ENCODE data around the gene SFT2D3.
"Not testable (repeated sequence)": the region's sequence is repeated elsewhere in the genome, so short reads cannot be mapped to it uniquely, and the experiment has no call there.

The SFT2D3 gene

DNA sequence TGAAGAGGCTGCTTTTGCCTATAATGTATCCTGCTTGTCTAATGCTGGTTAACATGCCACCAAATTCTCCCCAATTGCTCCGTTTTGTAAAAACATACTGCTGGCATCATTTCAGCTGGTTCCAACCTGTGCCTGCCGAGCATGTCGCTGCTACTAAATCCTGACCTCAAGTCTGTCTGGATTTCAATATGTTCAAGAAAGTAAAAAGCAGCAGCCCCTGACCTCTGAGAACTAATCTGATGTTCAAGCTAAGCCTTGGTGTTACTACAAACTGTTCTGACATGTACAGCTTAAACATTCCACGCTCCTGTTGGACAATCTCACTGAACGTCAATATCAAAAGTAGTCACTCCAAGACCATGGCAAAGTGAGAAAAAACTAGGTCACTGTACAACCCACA, 46.3 kb downstream of the SFT2D3 start:
- H3K36me3 ChIP-seq (ENCODE audit: insufficient read depth, low read length), result peaks cover 52% of the 10 kb centered on the region
- H3K4me3 ChIP-seq (ENCODE audit: low read depth in 1 of 2, low read length in 2 of 2), result no peak overlapping the region
- H3K27me3 ChIP-seq (ENCODE audit: insufficient read depth, low read length, poor library complexity), result no peaks in the 10 kb centered on the region
- no peak for DNase-seq
- H4K20me1 ChIP-seq (ENCODE audit: insufficient read depth, low read length), result no peaks in the 10 kb centered on the region
- H3K9ac ChIP-seq (ENCODE audit: low read depth, low read length), result no peak overlapping the region
- no peak overlapping the region for H2AFZ ChIP-seq (ENCODE audit: low read depth, low read length)
- no peak overlapping the region for H3K4me2 ChIP-seq (ENCODE audit: insufficient read depth, low read length)
- no peaks in the 10 kb centered on the region for H3K9me3 ChIP-seq (ENCODE audit: insufficient read depth, low read length, severe bottlenecking)
- H3K4me1 ChIP-seq (ENCODE audit: insufficient read depth, low read length), result no peaks in the 10 kb centered on the region
- H3K27ac ChIP-seq (ENCODE audit: low read length), result no peak overlapping the region
- no peak for ATAC-seq (ENCODE audit: insufficient read depth, low read depth)
- H3K79me2 ChIP-seq (ENCODE audit: insufficient read depth, low read length), result no peaks in the 10 kb centered on the region
- no peak for TF ChIP-seq EZH2 (IDR thresholded peaks at IDR 0.05; ENCODE audit: borderline replicate concordance, low read depth, low read length, severe bottlenecking)
- TF ChIP-seq, protein P1, sequence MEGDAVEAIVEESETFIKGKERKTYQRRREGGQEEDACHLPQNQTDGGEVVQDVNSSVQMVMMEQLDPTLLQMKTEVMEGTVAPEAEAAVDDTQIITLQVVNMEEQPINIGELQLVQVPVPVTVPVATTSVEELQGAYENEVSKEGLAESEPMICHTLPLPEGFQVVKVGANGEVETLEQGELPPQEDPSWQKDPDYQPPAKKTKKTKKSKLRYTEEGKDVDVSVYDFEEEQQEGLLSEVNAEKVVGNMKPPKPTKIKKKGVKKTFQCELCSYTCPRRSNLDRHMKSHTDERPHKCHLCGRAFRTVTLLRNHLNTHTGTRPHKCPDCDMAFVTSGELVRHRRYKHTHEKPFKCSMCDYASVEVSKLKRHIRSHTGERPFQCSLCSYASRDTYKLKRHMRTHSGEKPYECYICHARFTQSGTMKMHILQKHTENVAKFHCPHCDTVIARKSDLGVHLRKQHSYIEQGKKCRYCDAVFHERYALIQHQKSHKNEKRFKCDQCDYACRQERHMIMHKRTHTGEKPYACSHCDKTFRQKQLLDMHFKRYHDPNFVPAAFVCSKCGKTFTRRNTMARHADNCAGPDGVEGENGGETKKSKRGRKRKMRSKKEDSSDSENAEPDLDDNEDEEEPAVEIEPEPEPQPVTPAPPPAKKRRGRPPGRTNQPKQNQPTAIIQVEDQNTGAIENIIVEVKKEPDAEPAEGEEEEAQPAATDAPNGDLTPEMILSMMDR (IDR thresholded peaks at IDR 0.05; ENCODE audit: borderline replicate concordance, extremely low read depth, low read length, poor library complexity, severe bottlenecking), result no peak

DNA sequence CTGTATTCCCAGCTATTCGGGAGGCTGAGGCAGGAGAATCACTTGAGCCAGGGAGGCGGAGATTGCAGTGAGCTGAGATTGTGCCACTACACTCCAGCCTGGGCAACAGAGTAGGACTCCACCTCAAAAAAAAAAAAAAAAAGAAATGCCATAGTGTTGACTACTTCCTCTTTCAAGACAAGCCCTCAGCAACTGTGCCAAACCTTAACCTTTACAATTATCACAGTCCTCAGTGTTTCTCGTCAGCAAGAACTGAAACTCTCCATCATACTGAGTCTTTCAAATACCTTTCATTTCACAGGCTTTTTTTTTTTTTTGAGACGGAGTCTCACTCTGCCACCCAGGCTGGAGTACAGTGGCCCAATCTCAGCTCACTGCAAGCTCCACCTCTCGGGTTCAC, 48.2 kb downstream of the SFT2D3 start:
- peaks cover 56% of the 10 kb centered on the region for H3K36me3 ChIP-seq (ENCODE audit: insufficient read depth, low read length)
- H3K4me2 ChIP-seq (ENCODE audit: insufficient read depth, low read length), result not testable (repeated sequence)

DNA sequence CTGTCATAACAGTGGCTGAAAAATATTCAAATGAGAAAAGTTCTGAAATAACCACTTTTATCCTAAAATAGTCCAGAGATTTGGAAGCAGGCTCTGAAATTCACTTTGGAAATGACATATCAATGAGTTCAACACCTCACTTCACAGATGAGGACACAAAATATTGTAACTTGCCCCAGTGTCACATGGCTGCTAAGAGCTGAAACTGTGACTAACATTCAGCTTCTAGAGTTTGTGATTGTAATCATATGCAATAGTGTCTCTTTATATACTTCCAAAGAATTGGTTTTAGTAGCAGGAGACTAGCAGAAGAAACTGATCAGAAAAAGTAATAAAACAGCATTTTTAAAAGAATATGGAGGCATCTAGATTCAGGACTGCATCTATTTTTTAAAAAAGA, 52.1 kb downstream of the SFT2D3 start:
- TF ChIP-seq EZH2 (IDR thresholded peaks at IDR 0.05; ENCODE audit: borderline replicate concordance, low read depth, low read length, severe bottlenecking), result no peak
- TF ChIP-seq, protein P1 (IDR thresholded peaks at IDR 0.05; ENCODE audit: borderline replicate concordance, extremely low read depth, low read length, poor library complexity, severe bottlenecking), result no peak
- no peak overlapping the region for H3K4me3 ChIP-seq (ENCODE audit: low read depth in 1 of 2, low read length in 2 of 2)

More for the DNA sequence above, 48.2 kb downstream of the SFT2D3 start:
- not testable (repeated sequence) for H3K9ac ChIP-seq (ENCODE audit: low read depth, low read length); ATAC-seq (ENCODE audit: insufficient read depth, low read depth); H3K27ac ChIP-seq (ENCODE audit: low read length); H3K4me1 ChIP-seq (ENCODE audit: insufficient read depth, low read length); H2AFZ ChIP-seq (ENCODE audit: low read depth, low read length); H3K79me2 ChIP-seq (ENCODE audit: insufficient read depth, low read length); H3K4me3 ChIP-seq (ENCODE audit: low read depth in 1 of 2, low read length in 2 of 2); DNase-seq; H3K9me3 ChIP-seq (ENCODE audit: insufficient read depth, low read length, severe bottlenecking); H4K20me1 ChIP-seq (ENCODE audit: insufficient read depth, low read length); H3K27me3 ChIP-seq (ENCODE audit: insufficient read depth, low read length, poor library complexity)

DNA sequence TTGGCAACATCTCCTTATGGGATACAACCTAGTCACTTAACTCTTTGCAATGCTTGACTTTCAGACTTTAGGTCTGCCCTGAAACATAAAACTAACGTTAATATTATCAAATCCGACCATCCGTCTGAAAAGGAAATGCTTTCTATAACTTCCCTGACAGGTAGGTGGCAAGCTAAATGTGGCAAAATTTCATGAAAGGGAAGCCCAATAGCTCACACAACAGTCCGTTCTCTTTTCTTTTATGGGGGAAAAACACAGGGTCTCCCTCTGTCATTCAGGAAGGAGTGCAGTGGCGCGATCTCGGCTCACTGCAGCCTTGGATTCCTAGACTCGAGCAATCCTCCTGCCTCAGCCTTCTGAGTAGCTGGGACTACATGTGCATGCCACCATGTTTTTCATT, 52.9 kb downstream of the SFT2D3 start:
- Histone ChIP-seq H3K4me3 (ENCODE audit: low read depth in 1 of 2, low read length in 2 of 2) (no peak overlapping the region), H3K36me3 (ENCODE audit: insufficient read depth, low read length) (peaks cover 43% of the 10 kb centered on the region), H3K9ac (ENCODE audit: low read depth, low read length) (no peak overlapping the region), H4K20me1 (ENCODE audit: insufficient read depth, low read length) (no peaks in the 10 kb centered on the region), H3K27me3 (ENCODE audit: insufficient read depth, low read length, poor library complexity) (no peaks in the 10 kb centered on the region), H3K27ac (ENCODE audit: low read length) (no peak overlapping the region), H3K4me2 (ENCODE audit: insufficient read depth, low read length) (no peak overlapping the region), H3K79me2 (ENCODE audit: insufficient read depth, low read length) (no peaks in the 10 kb centered on the region), H2AFZ (ENCODE audit: low read depth, low read length) (no peak overlapping the region), H3K9me3 (ENCODE audit: insufficient read depth, low read length, severe bottlenecking) (no peaks in the 10 kb centered on the region), H3K4me1 (ENCODE audit: insufficient read depth, low read length) (no peaks in the 10 kb centered on the region)
- no peak for TF ChIP-seq EZH2 (IDR thresholded peaks at IDR 0.05; ENCODE audit: borderline replicate concordance, low read depth, low read length, severe bottlenecking)
- TF ChIP-seq, protein P1 (IDR thresholded peaks at IDR 0.05; ENCODE audit: borderline replicate concordance, extremely low read depth, low read length, poor library complexity, severe bottlenecking), result no peak
- no peak for DNase-seq
- no peak for ATAC-seq (ENCODE audit: insufficient read depth, low read depth)

More for the DNA sequence above, 52.1 kb downstream of the SFT2D3 start:
- H3K27me3 ChIP-seq (ENCODE audit: insufficient read depth, low read length, poor library complexity), result no peaks in the 10 kb centered on the region
- no peak overlapping the region for H2AFZ ChIP-seq (ENCODE audit: low read depth, low read length)
- H3K9me3 ChIP-seq (ENCODE audit: insufficient read depth, low read length, severe bottlenecking), result no peaks in the 10 kb centered on the region
- H3K9ac ChIP-seq (ENCODE audit: low read depth, low read length), result no peak overlapping the region
- H3K4me1 ChIP-seq (ENCODE audit: insufficient read depth, low read length), result no peaks in the 10 kb centered on the region
- ATAC-seq (ENCODE audit: insufficient read depth, low read depth), result no peak
- H3K27ac ChIP-seq (ENCODE audit: low read length), result no peak overlapping the region
- no peaks in the 10 kb centered on the region for H3K79me2 ChIP-seq (ENCODE audit: insufficient read depth, low read length)
- no peak for DNase-seq
- H3K36me3 ChIP-seq (ENCODE audit: insufficient read depth, low read length), result peaks cover 46% of the 10 kb centered on the region
- no peaks in the 10 kb centered on the region for H4K20me1 ChIP-seq (ENCODE audit: insufficient read depth, low read length)
- H3K4me2 ChIP-seq (ENCODE audit: insufficient read depth, low read length), result no peak overlapping the region

All from DND-41 (cell line).